NCI-H2196 treated with DMSO at 0.1 percent for 48 hours (cell line): ENCODE measurements around the gene ERCC2.

Experiments
- DNase-seq: peaks from one replicate; lab custom pipeline; 2025; ENCODE audit not compliant: unreplicated experiment; lab: John Stamatoyannopoulos, UW

ERCC2 gene

DNA sequence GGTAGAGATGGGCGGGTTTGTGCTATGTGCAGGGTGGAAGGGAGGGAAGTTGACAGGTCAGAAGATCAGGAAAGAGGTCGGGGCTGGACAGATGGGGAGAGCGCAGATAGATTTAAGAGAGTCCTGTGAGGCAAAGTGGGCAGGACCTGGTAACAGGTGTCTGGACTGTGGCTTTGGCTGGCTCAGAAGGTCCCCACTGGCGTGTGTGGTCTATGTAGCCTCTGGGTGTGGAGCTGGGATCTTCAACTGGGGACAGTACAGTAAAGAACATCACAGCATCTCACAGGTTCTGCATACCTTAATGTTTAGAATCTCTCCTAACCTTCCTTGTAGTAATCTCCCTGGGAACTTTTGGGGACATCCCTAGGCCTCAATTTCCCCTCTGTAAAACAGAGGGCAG, 65.4 kb downstream of the ERCC2 start:
- DNase-seq, result no peak

DNA sequence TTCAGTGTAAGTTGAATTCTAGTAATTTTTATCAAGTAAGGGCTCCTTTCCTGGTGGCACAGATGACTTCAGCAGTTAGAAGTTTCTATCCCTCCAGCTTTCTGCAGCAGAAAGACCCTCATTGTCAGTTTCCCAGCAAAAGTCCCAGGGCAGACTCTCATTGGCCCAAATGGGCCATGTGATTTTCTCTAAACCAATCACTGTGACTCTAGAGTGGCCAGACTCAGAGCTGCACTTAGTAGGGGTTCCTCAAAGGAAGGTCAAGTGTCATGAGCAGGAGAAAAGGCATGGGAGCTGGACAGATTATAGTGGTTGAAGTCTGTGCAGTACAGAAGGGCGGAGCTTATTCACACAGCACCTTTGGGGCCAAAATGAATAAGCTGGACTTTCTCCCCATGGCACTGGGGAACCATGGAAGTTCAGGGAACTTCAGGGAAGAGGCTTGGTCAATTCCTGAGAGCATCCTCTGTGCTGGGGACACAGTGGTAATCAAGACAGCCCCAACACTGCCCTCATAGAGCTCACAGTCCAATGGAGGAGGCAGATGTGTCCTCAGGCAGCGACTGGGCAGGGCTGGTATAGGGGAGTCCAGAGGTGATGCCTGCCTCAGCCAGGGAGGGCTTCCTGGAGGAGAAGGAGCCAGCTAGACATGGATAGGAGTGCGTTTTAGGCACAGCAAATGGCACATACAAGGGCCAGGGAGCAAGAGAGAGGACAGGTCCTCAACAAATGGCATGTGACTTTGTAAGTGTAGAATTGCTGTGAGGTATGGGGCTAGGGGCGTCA, 66.0 kb downstream of the ERCC2 start:
- no peak for DNase-seq

GRCh38 chr19:45303269-45304060, 66.9 kb downstream of the ERCC2 start:
- DNase-seq, result no peak

DNA sequence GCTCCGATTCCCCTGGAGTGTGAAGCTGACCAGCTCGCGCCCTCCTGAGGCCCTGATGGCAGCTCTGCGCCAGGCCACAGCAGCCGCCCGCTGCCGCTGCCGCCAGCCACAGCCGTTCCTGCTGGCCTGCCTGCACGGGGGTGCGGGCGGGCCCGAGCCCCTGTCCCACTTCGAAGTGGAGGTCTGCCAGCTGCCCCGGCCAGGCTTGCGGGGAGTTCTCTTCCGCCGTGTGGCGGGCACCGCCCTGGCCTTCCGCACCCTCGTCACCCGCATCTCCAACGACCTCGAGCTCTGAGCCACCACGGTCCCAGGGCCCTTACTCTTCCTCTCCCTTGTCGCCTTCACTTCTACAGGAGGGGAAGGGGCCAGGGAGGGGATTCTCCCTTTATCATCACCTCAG, 68.0 kb downstream of the ERCC2 start:
- no peak for DNase-seq
